HEK293T (cell line): ENCODE data around the gene PLA2G6.

Experiments
- BHLHE40 ChIP-seq: fragments of 450-650 bp; IDR thresholded peaks from 2 replicates; pipeline ENCODE4 v1.6.1; 2016; ENCODE audit warnings: mild to moderate bottlenecking, moderate library complexity, borderline replicate concordance
- HDGF ChIP-seq: fragments of 450-650 bp; IDR thresholded peaks from 2 replicates; pipeline ENCODE4 v1.6.1; 2017; ENCODE audit warnings: antibody characterized with exemption, borderline replicate concordance

DNA sequence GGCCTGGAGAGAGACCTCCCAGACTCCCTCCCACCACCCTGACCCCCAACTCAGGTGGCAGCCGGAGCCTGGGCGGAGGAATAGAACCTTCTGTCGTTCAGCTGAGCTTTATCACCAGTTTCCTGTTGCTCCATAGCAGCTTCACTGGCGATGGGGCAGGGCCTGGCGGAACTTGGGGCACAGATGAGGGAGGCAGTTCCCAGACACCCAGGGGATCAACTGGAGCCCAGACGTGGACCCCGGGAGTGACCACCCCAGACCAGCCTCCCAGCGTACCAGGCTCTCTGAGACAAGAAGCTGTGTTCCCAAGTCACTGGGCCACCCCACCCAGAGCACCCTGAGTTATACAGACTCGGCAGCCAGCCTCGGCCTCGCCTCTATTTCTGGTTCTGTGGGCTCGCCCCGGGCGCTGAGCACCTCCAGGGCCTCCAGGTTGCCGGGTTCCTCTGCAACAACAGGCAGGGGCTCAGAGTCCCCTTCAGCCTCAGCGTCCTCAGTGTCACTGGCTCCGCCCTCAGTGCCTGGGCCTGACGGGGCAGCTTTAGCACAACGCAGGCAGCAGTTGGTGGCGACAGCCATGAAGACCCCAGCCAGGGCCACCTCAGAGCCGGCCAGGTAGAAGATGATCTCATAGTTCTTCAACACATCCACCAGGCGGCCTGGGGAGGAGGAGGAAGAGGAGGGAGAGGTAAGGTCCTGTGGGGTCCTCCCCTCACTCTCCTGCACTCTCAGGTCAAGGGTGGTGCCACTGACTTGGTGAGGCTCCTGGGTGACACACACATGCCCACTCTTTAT lies 103.4 kb downstream of the PLA2G6 start:
- no peak for TF ChIP-seq HDGF
- TF ChIP-seq BHLHE40: no peak
